K562 (cell line): ENCODE data around the gene ATF6B. TPM values are rescaled to one million over a fixed set of nuclear protein-coding genes. Genes with fewer than 3 reads are reported as not detected.

Experiments used
- FOXP1 ChIP-seq: sonication (generic); formaldehyde crosslinking; IDR thresholded peaks from 2 replicates; pipeline ENCODE4 v1.8.0; 2022; ENCODE audit warnings: mild to moderate bottlenecking, missing genetic modification reagents
- KLF1 ChIP-seq: fragments of 450-650 bp; IDR thresholded peaks from 2 replicates; pipeline ENCODE4 v1.6.1; 2016; ENCODE audit warnings: missing genetic modification characterization, missing compliant biosample characterization
- MAZ ChIP-seq, 2 experiments: fragments of 450-650 bp in 1 of 2; sonication (generic) in 1 of 2; formaldehyde crosslinking; IDR thresholded peaks in 1 of 2; conservative IDR thresholded peaks in 1 of 2; 2 replicates each; pipeline versions ENCODE4 v1.4.0 to v1.5.0; 2020; ENCODE audit warnings: mild to moderate bottlenecking in 1 of 2, missing genetic modification reagents in 1 of 2
- POLR2G ChIP-seq: fragments of 200-400 bp; formaldehyde crosslinking; IDR thresholded peaks from 2 replicates; pipeline ENCODE4 v1.6.1; 2017; ENCODE audit warnings: low read depth, mild to moderate bottlenecking, antibody characterized with exemption, low read length, moderate library complexity
- RNF2 ChIP-seq: sonication (generic); IDR thresholded peaks from 2 replicates; pipeline ENCODE4 v1.6.1; 2016
- TBL1XR1 ChIP-seq, 2 experiments: IDR thresholded peaks; 2 replicates each; pipeline ENCODE4 v1.6.1; 2012; ENCODE audit warnings: improper control_type of control experiment in 2 of 2, low read length in 2 of 2, mild to moderate bottlenecking in 1 of 2
- TEAD4 ChIP-seq, 2 experiments: sonication (generic) in 1 of 2; formaldehyde crosslinking in 1 of 2; IDR thresholded peaks; 2 replicates each; pipeline versions ENCODE4 v1.6.1 to v1.8.0; 2012 to 2022; ENCODE audit warnings: borderline replicate concordance in 1 of 2, inconsistent platforms in 1 of 2, low read length in 1 of 2, mild to moderate bottlenecking in 1 of 2, missing genetic modification reagents in 1 of 2
- ZNF384 ChIP-seq: IDR thresholded peaks from 2 replicates; pipeline ENCODE4 v1.6.1; 2012; ENCODE audit warnings: low read depth, low read length, improper control_type of control experiment
- polyA plus RNA-seq, 8 experiments: library from polyadenylated mRNA; depleted of rRNA in 4 of 8; stranded (reverse) in 5 of 8; unstranded in 3 of 8; fragments of >200 nt; fragmentation: Nextera tagmentation in 2 of 8; fragmentation: Illumina TruSeq in 1 of 8; extraction: Ambion mirVana in 2 of 8; extraction: Trizol in 1 of 8; gene quantifications; 2 replicates each; pipeline versions ENCODE4 v1.2.1 to v1.2.3, GENCODE V29; 2011 to 2014; ENCODE audit warnings: inconsistent platforms in 1 of 8, missing spikeins in 1 of 8
- total RNA-seq, 7 experiments: library from RNA; depleted of rRNA in 6 of 7; stranded (reverse); fragments of >200 nt in 6 of 7; fragmentation: Illumina TruSeq in 2 of 7; extraction: Trizol in 2 of 7; gene quantifications; 2 replicates each; pipeline versions ENCODE4 v1.2.1 to v1.2.3, GENCODE V29; 2011 to 2021; ENCODE audit warnings: low replicate concordance in 1 of 7
- TF ChIP-seq, protein P1 (sequence below): sonication (generic); formaldehyde crosslinking; IDR thresholded peaks from 2 replicates; pipeline ENCODE4 v1.8.0; 2023; ENCODE audit warnings: missing genetic modification reagents, mild to moderate bottlenecking, borderline replicate concordance
- TF ChIP-seq, protein P2 (sequence below), 2 experiments: fragments of 150-350 bp in 1 of 2; IDR thresholded peaks; 2 replicates each; pipeline ENCODE4 v1.6.1; 2012 to 2016; ENCODE audit warnings: low read depth in 2 of 2, low read length in 2 of 2, mild to moderate bottlenecking in 1 of 2, moderate library complexity in 1 of 2

The ATF6B gene
- total and polyA plus RNA-seq, 9 of the 15 experiments (the other 6 are each of a cell fraction or from before 2014, with no cell fraction given), result 20.7 to 131 (median 31.7) TPM

- TF ChIP-seq TBL1XR1 (IDR thresholded peaks at IDR 0.05; ENCODE audit: low read length in 2 of 2), result 0 out of 4 replicates have a peak, but pooled peaks of 1 of the 2 experiments have one; percentile 34
- TF ChIP-seq MAZ (CRISPR knock-in tag; conservative IDR thresholded peaks at IDR 0.05 in 1 of 2, IDR thresholded peaks at IDR 0.05 in 1 of 2), result peak; percentile 44 to 62; a peak in 2 of 4 replicates
- 0 out of 2 replicates have a peak, but pooled peaks have one; percentile 44 for TF ChIP-seq POLR2G
- TF ChIP-seq KLF1 (tag), result peak; percentile 57; the same call in 1 of the 2 replicates
- TF ChIP-seq, protein P1, sequence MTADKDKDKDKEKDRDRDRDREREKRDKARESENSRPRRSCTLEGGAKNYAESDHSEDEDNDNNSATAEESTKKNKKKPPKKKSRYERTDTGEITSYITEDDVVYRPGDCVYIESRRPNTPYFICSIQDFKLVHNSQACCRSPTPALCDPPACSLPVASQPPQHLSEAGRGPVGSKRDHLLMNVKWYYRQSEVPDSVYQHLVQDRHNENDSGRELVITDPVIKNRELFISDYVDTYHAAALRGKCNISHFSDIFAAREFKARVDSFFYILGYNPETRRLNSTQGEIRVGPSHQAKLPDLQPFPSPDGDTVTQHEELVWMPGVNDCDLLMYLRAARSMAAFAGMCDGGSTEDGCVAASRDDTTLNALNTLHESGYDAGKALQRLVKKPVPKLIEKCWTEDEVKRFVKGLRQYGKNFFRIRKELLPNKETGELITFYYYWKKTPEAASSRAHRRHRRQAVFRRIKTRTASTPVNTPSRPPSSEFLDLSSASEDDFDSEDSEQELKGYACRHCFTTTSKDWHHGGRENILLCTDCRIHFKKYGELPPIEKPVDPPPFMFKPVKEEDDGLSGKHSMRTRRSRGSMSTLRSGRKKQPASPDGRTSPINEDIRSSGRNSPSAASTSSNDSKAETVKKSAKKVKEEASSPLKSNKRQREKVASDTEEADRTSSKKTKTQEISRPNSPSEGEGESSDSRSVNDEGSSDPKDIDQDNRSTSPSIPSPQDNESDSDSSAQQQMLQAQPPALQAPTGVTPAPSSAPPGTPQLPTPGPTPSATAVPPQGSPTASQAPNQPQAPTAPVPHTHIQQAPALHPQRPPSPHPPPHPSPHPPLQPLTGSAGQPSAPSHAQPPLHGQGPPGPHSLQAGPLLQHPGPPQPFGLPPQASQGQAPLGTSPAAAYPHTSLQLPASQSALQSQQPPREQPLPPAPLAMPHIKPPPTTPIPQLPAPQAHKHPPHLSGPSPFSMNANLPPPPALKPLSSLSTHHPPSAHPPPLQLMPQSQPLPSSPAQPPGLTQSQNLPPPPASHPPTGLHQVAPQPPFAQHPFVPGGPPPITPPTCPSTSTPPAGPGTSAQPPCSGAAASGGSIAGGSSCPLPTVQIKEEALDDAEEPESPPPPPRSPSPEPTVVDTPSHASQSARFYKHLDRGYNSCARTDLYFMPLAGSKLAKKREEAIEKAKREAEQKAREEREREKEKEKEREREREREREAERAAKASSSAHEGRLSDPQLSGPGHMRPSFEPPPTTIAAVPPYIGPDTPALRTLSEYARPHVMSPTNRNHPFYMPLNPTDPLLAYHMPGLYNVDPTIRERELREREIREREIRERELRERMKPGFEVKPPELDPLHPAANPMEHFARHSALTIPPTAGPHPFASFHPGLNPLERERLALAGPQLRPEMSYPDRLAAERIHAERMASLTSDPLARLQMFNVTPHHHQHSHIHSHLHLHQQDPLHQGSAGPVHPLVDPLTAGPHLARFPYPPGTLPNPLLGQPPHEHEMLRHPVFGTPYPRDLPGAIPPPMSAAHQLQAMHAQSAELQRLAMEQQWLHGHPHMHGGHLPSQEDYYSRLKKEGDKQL (CRISPR knock-in tag), result no peak
- no peak for TF ChIP-seq RNF2
- TF ChIP-seq ZNF384, result peak; percentile 28; the same call in 1 of the 2 replicates
- TF ChIP-seq FOXP1, result no peak; the same call in 1 of the 2 replicates
- TF ChIP-seq, protein P2, sequence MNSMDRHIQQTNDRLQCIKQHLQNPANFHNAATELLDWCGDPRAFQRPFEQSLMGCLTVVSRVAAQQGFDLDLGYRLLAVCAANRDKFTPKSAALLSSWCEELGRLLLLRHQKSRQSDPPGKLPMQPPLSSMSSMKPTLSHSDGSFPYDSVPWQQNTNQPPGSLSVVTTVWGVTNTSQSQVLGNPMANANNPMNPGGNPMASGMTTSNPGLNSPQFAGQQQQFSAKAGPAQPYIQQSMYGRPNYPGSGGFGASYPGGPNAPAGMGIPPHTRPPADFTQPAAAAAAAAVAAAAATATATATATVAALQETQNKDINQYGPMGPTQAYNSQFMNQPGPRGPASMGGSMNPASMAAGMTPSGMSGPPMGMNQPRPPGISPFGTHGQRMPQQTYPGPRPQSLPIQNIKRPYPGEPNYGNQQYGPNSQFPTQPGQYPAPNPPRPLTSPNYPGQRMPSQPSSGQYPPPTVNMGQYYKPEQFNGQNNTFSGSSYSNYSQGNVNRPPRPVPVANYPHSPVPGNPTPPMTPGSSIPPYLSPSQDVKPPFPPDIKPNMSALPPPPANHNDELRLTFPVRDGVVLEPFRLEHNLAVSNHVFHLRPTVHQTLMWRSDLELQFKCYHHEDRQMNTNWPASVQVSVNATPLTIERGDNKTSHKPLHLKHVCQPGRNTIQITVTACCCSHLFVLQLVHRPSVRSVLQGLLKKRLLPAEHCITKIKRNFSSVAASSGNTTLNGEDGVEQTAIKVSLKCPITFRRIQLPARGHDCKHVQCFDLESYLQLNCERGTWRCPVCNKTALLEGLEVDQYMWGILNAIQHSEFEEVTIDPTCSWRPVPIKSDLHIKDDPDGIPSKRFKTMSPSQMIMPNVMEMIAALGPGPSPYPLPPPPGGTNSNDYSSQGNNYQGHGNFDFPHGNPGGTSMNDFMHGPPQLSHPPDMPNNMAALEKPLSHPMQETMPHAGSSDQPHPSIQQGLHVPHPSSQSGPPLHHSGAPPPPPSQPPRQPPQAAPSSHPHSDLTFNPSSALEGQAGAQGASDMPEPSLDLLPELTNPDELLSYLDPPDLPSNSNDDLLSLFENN (IDR thresholded peaks at IDR 0.05; ENCODE audit: low read depth in 2 of 2, low read length in 2 of 2), result peak in 1 of 2 experiments; percentile 57; a peak in 1 of 4 replicates
- TF ChIP-seq TEAD4 (IDR thresholded peaks at IDR 0.05; ENCODE audit: low read length), result no peak; the same call in 1 of the 2 replicates
- 0 out of 2 replicates have a peak, but pooled peaks have one; percentile 31 for TF ChIP-seq TEAD4 (CRISPR knock-in tag; IDR thresholded peaks at IDR 0.05; ENCODE audit: borderline replicate concordance)
Measured at GRCh38 chr6:32118782-32119628, 9.0 kb downstream of the ATF6B start (continued).
